Tibial artery (tissue), 4 donors: ENCODE data around the gene SLC27A6.
"Not testable (repeated sequence)": the region's sequence is repeated elsewhere in the genome, so short reads cannot be mapped to it uniquely, and the experiment has no call there.

ENCODE experiments used
- DNase-seq, 2 donors: peaks; one replicate each; pipeline ENCODE4 v3.0.0-alpha.2; 2019
- H3K27ac ChIP-seq, 2 donors: fragments of 200-600 bp; sonication (generic) in 1 of 2; 1 replicate in 1 of 2; 2 replicates in 1 of 2; pipeline ENCODE4 v1.5.1; 2018 to 2019; ENCODE audit warnings: mild to moderate bottlenecking in 1 of 2
- H3K27me3 ChIP-seq, 2 donors: fragments of 200-600 bp; sonication (generic) in 1 of 2; one replicate each; pipeline versions ENCODE4 v1.5.1 to v1.6.0; 2016 to 2019
- H3K36me3 ChIP-seq, 3 donors: fragments of 200-600 bp; sonication (generic) in 2 of 3; one replicate each; pipeline ENCODE4 v1.5.1; 2016 to 2019; ENCODE audit warnings: mild to moderate bottlenecking in 2 of 3
- H3K4me1 ChIP-seq, 4 donors: fragments of 200-600 bp; sonication (generic) in 2 of 4; 1 replicate in 3 of 4; 2 replicates in 1 of 4; pipeline ENCODE4 v1.5.1; 2016 to 2019
- H3K4me3 ChIP-seq, 2 donors: fragments of 200-600 bp; sonication (generic) in 1 of 2; 1 replicate in 1 of 2; 2 replicates in 1 of 2; pipeline ENCODE4 v1.5.1; 2018 to 2019; ENCODE audit warnings: mild to moderate bottlenecking in 2 of 2
- H3K9me3 ChIP-seq, 3 donors: fragments of 200-600 bp; sonication (generic) in 1 of 3; one replicate each; pipeline ENCODE4 v1.5.1; 2016 to 2019
- CTCF ChIP-seq, 2 experiments: fragments of 200-600 bp in 1 of 2; fragments of 450-650 bp in 1 of 2; IDR thresholded peaks; one replicate each; pipeline ENCODE4 v1.5.1; 2017 to 2019; ENCODE audit warnings: antibody characterized with exemption in 2 of 2, mild to moderate bottlenecking in 1 of 2, moderate library complexity in 1 of 2
- intact Hi-C: fragments of 100-400 bp; cut with DNase I; formaldehyde crosslinking; loops from one replicate; pipeline ENCODE4 v1.15.0; 2023; ENCODE audit warnings: low total_unique reads

SLC27A6 gene

GRCh38 chr5:128927644-128928043 lies 37.6 kb upstream of the SLC27A6 start:
- intact Hi-C loops, result no loop called here
- H3K9me3 ChIP-seq, result peaks cover 0 to 7% (median 0%) of the 10 kb centered on the region in 3 donors
- no peaks in the 10 kb centered on the region for H3K4me1 ChIP-seq
- DNase-seq, result no peak
- no peak overlapping the region for H3K27ac ChIP-seq
- TF ChIP-seq CTCF (IDR thresholded peaks at IDR 0.05), result no peak
- no peaks in the 10 kb centered on the region for H3K36me3 ChIP-seq
- H3K27me3 ChIP-seq, result no peaks in the 10 kb centered on the region
- H3K4me3 ChIP-seq, result no peak overlapping the region

- intact Hi-C loops, DNase-seq, H3K27me3 ChIP-seq, H3K36me3 ChIP-seq, H3K4me3 ChIP-seq, H3K9me3 ChIP-seq, H3K4me1 ChIP-seq, H3K27ac ChIP-seq: not testable (repeated sequence)
Measured at GRCh38 chr5:128932232-128932631, 33.1 kb upstream of the SLC27A6 start.

- intact Hi-C loops, H3K9me3 ChIP-seq, H3K36me3 ChIP-seq, DNase-seq, H3K4me3 ChIP-seq, H3K4me1 ChIP-seq, H3K27me3 ChIP-seq, H3K27ac ChIP-seq: not testable (repeated sequence)
Measured at GRCh38 chr5:128943100-128943499, 22.2 kb upstream of the SLC27A6 start.

DNA sequence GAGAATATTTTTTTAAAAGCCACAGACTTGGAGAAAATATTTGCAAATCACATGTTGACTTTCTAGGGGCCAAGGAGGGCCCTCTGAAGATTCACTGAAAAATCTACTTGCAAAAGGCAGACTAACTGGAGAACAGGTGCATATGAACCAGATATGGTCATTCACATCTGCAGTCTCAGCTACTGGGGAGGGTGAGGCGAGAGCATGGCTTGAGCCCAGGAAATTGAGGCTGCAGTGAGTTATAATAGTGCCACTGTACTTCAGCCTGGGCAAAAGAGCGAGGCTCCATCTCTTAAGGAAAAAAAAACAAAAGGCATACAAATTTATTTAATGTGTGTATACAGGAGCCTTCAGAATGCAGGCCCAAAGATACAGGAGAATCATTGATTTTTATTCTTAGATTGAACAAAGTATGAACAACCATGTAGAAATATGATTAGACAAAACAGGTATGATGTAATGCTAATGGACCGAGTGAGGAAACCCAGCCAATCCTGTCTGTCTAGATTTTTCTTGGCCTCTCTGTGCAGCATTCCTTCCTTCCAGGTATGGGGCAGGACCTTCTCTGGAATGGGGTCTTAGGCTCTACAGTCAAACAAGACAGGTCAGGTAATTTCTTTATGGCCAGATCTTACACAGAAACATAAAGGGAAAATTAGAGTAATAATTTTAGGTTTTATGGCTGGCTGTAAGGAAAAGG lies 15.3 kb upstream of the SLC27A6 start:
- TF ChIP-seq CTCF (IDR thresholded peaks at IDR 0.05), result no peak
- H3K27me3 ChIP-seq, result no peaks in the 10 kb centered on the region
- intact Hi-C loops, result no loop called here
- H3K4me1 ChIP-seq, result no peaks in the 10 kb centered on the region
- no peak overlapping the region for H3K27ac ChIP-seq
- H3K9me3 ChIP-seq, result no peaks in the 10 kb centered on the region
- H3K4me3 ChIP-seq, result no peak overlapping the region
- no peaks in the 10 kb centered on the region for H3K36me3 ChIP-seq
- DNase-seq, result no peak

DNA sequence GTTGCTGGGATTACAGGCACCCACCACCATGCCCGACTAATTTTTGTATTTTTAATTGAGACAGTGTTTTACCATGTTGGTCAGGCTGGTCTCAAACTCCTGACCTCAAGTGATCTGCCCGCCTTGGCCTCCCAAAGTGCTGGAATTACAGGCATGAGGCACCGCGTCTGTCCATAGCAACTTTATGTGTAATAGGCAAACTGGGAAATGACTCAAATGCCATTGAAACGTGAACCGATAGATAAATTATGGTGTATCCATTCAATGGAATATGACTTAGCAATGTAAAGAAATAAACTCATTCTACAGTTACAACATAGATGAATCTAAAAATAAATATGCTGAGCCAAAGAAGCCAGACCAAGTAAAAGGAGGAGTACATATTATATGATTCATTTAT lies 14.0 kb upstream of the SLC27A6 start:
- H3K4me3 ChIP-seq, H3K9me3 ChIP-seq, H3K4me1 ChIP-seq, H3K36me3 ChIP-seq, DNase-seq, intact Hi-C loops, H3K27me3 ChIP-seq, H3K27ac ChIP-seq: not testable (repeated sequence)

- intact Hi-C loops, result no loop called here
- DNase-seq, result no peak
- Histone ChIP-seq H3K27me3 (no peaks in the 10 kb centered on the region), H3K27ac (no peak overlapping the region), H3K9me3 (peaks cover 0 to 5% (median 0%) of the 10 kb centered on the region in 3 donors), H3K36me3 (no peaks in the 10 kb centered on the region), H3K4me1 (no peaks in the 10 kb centered on the region), H3K4me3 (no peak overlapping the region)
- no peak for TF ChIP-seq CTCF (IDR thresholded peaks at IDR 0.05)
Measured at GRCh38 chr5:128956164-128956563, 9.1 kb upstream of the SLC27A6 start.

GRCh38 chr5:128962211-128962610 lies 3.1 kb upstream of the SLC27A6 start:
- TF ChIP-seq CTCF (IDR thresholded peaks at IDR 0.05), result no peak
- intact Hi-C loops, result no loop called here
- Histone ChIP-seq H3K4me1 (peaks cover 0 to 6% (median 0%) of the 10 kb centered on the region in 4 donors), H3K27me3 (peaks cover 0 to 18% of the 10 kb centered on the region in 2 donors), H3K4me3 (no peak overlapping the region), H3K27ac (no peak overlapping the region), H3K9me3 (peaks cover 0 to 5% (median 0%) of the 10 kb centered on the region in 3 donors), H3K36me3 (no peaks in the 10 kb centered on the region)
- DNase-seq, result no peak
